WERI-Rb-1 (cell line): ENCODE results near the gene TTYH2.

ENCODE experiments used
- DNase-seq: peaks from one replicate; pipeline ENCODE4 v3.0.0-alpha.2; 2020
- H3K27ac ChIP-seq: fragments of 250-450 bp; sonication (Bioruptor Pico); 2 replicates; pipeline ENCODE4 v1.5.1; 2020; ENCODE audit warnings: mild to moderate bottlenecking, moderate library complexity
- H3K27me3 ChIP-seq: fragments of 250-450 bp; sonication (Bioruptor Pico); 2 replicates; pipeline ENCODE4 v1.5.1; 2021; ENCODE audit warnings: mild to moderate bottlenecking, low read depth, moderate library complexity; ENCODE audit not compliant: insufficient read depth, severe bottlenecking
- H3K36me3 ChIP-seq: fragments of 250-450 bp; sonication (Bioruptor Pico); 2 replicates; pipeline ENCODE4 v1.5.1; 2020; ENCODE audit warnings: mild to moderate bottlenecking, moderate library complexity
- H3K4me3 ChIP-seq: 2 replicates; pipeline ENCODE4 v1.5.1; 2011; ENCODE audit warnings: low read depth, mild to moderate bottlenecking, control low read depth, low read length
- H3K9me3 ChIP-seq: fragments of 250-450 bp; sonication (Bioruptor Pico); 2 replicates; pipeline ENCODE4 v1.5.1; 2021; ENCODE audit warnings: mild to moderate bottlenecking, moderate library complexity; ENCODE audit not compliant: severe bottlenecking
- TF ChIP-seq, protein P1 (sequence below): IDR thresholded peaks from 2 replicates; pipeline ENCODE4 v1.5.1; 2011; ENCODE audit warnings: low read depth, mild to moderate bottlenecking, control low read depth, inconsistent platforms, low read length

The TTYH2 gene

DNA sequence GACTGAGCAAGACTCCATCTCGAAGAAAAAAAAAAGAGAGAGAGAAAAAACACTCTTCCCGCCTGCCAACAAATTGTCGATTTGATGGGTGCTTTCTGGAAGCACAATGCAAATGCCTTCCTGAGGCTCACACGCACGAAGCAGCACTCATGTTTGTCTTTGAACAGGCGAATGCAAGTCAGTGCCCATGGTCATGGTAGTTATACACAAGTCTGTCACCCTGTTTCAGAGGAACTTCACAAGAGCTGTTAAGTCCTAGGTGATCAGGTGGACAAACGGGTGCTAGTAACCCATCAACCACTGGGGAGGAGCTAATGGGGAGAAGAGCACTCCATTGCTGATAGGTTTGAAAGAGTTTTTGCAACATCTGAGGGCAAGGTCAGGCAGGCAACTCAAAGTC is 54.2 kb downstream of the TTYH2 start:
- no peaks in the 10 kb centered on the region for H3K36me3 ChIP-seq

DNA sequence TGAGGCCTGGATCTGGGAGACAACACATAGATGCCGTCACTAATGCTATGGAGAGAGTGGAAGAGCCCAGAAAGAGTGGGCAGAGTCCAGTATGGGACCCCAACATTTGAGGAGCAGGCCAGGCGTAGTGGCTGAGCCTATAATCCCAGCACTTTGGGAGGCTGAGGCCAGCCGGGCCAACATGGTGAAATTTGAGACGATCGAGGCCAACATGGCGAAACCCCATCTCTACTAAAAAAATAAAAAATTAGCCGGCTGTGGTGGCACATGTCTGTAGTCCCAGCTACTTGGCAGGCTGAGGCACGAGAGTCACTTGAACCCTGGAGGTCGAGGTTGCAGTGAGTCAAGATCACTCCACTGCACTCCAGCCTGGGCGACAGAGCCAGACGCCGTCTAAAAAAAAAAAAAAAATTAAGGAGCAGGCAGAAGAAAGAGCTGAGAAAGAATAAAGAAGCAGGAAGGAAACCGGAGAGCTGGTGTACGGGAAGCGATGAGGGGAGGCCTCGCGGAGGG is 54.7 kb downstream of the TTYH2 start:
- H3K9me3 ChIP-seq = peaks cover 5% of the 10 kb centered on the region
- H3K36me3 ChIP-seq = no peaks in the 10 kb centered on the region
- H3K27me3 ChIP-seq = no peaks in the 10 kb centered on the region
- H3K27ac ChIP-seq = no peak overlapping the region
- no peak for DNase-seq
- no peak overlapping the region for H3K4me3 ChIP-seq
- TF ChIP-seq, protein P1, sequence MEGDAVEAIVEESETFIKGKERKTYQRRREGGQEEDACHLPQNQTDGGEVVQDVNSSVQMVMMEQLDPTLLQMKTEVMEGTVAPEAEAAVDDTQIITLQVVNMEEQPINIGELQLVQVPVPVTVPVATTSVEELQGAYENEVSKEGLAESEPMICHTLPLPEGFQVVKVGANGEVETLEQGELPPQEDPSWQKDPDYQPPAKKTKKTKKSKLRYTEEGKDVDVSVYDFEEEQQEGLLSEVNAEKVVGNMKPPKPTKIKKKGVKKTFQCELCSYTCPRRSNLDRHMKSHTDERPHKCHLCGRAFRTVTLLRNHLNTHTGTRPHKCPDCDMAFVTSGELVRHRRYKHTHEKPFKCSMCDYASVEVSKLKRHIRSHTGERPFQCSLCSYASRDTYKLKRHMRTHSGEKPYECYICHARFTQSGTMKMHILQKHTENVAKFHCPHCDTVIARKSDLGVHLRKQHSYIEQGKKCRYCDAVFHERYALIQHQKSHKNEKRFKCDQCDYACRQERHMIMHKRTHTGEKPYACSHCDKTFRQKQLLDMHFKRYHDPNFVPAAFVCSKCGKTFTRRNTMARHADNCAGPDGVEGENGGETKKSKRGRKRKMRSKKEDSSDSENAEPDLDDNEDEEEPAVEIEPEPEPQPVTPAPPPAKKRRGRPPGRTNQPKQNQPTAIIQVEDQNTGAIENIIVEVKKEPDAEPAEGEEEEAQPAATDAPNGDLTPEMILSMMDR = no peak

More for the DNA sequence above, 54.2 kb downstream of the TTYH2 start:
- TF ChIP-seq, protein P1 = no peak
- Histone ChIP-seq H3K27ac (no peak overlapping the region), H3K4me3 (no peak overlapping the region), H3K27me3 (no peaks in the 10 kb centered on the region), H3K9me3 (peaks cover 5% of the 10 kb centered on the region)
- no peak for DNase-seq

DNA sequence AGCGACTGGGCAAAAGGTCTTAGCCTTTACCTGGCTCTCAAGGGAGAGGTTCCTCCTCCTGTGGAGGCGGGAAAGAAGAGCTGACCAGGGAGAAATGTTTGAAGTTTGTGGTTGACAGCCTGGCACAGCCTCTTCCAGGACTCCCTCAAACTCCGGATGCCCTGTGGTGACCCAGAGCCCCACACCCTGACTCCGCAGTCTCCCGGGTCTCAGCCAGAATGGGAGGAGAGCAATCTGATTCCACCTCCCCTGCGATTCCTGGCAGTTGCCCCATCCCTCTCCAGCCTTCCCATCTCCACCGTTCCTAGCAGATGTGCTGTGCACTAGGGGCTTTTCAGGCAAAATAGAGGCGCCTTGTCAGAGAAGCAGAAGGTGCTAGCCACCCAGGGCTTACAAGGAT is 55.2 kb downstream of the TTYH2 start:
- TF ChIP-seq, protein P1 = no peak
- H3K4me3 ChIP-seq = no peak overlapping the region
- no peaks in the 10 kb centered on the region for H3K27me3 ChIP-seq
- DNase-seq = no peak
- H3K9me3 ChIP-seq = peaks cover 5% of the 10 kb centered on the region
- no peak overlapping the region for H3K27ac ChIP-seq
- H3K36me3 ChIP-seq = no peaks in the 10 kb centered on the region

DNA sequence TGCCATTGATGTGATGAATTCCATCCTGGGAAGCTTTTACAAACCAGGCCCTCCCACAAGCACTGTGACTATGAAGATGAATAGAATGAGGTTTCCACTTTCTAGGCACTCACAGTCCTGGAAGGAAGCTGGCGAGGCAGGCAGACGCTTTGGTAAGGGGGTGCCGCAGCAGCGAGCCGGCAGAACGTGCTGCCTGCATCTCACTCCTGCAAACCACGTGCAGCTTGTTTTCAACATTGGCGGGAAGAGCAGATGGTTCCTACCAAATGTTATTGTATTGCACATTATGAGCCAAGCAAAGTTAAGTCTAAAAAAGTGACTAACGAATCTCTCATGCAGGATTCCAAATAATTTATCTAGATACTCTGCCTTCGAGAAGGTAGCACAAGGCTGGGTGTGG is 57.0 kb downstream of the TTYH2 start:
- Histone ChIP-seq H3K27ac (no peak overlapping the region), H3K9me3 (peaks cover 5% of the 10 kb centered on the region), H3K36me3 (no peaks in the 10 kb centered on the region), H3K4me3 (no peak overlapping the region), H3K27me3 (no peaks in the 10 kb centered on the region)
- TF ChIP-seq, protein P1 = no peak
- DNase-seq = no peak

DNA sequence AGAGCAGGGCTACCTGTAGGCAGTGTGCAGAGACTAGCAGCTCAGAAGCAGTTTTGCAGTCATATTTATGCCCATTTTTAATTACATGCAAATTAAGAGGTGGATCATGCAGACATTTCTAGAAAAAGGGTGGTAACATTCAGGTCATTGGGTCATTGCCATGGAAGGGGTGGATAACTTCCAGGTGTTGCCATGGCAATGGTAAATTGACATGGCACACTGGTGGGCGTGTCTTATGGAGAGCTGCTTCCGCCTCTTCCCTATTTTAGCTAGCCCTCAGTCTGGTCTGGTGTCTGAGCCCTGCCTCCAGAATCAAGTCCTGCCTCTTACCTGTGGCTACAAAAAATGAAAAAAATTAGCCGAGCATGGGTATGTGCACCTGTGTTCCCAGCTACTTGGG is 57.9 kb downstream of the TTYH2 start:
- Histone ChIP-seq H3K36me3 (no peaks in the 10 kb centered on the region), H3K27me3 (no peaks in the 10 kb centered on the region), H3K9me3 (peaks cover 5% of the 10 kb centered on the region), H3K27ac (no peak overlapping the region), H3K4me3 (no peak overlapping the region)
- TF ChIP-seq, protein P1 = no peak
- DNase-seq = no peak

DNA sequence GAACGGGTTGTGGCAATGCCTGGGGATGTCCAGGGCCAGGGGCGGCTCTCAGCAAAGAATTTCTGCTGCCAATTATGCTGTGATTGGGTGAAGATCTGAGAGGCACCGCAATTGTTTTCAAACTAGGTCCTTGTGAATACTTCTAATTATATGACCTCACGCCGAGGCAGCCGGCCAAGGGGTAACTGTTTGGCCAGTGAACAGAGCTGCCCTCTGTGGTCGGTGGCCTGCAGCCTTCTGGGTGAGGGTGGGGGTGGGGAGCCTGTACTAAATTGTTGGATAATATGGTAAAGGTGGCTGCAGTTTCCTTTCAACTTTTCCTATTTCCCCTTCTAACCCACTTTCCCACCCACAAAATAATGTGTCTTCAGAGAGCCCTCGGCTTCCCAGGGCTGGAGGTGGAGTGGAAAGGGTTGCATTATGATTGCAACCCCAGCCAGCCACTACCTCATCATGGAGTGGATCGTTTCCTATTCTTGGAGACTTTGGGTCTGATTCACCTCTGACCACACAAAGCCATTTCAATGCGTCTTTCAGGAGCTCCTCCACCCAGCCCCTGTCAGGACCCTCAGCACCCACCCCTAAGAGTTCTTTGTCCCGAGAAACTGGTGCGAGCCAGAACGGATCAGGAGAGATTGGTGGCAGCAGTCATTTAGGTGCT is 58.7 kb downstream of the TTYH2 start:
- Histone ChIP-seq H3K9me3 (peaks cover under 1% of the 10 kb centered on the region), H3K36me3 (no peaks in the 10 kb centered on the region), H3K27me3 (no peaks in the 10 kb centered on the region), H3K27ac (no peak overlapping the region), H3K4me3 (no peak overlapping the region)
- DNase-seq = no peak
- TF ChIP-seq, protein P1 = no peak
